ENCODE measurements around the gene IL37.
"Not testable (repeated sequence)": the region's sequence is repeated elsewhere in the genome, so short reads cannot be mapped to it uniquely, and the experiment has no call there.

IL37 gene

DNA sequence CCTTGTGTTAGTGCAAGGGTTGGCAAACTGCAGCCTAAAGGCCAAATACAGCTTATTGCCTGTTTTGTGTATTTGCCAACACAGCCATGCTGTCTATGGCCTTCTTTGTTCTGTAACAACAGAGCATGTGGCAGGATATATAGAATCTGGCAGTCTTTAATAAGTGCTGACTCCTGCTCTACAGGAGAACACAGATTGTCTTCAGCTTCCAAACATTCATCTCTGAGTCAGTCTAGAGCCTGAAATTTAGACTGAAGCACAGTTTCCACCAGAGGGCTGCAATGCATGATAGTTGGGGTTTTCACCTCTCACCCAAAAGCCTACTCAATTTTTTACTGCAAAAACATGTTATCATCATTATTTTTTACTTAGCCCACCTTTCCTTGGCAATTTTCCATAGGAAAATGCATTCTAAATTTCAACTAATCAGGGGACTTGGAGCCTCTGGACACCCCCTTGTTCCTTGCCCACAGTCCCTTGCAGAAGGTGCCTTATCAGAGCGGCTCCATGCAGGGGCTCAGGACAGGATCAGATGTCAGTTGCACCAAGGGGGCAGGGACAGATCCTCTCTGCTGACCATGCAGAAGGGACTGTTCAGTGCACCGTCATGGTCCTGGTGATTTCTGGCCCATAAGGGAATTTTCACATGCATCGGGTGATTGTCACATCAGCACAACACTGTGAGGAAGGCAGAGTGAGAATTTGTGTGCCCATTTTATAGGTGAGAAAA, 12.4 kb downstream of the IL37 start:
- Histone ChIP-seq H3K4me1 (ENCODE audit: control insufficient read depth, insufficient read depth, low read length) (no peaks in the 10 kb centered on the region), H3K27me3 (ENCODE audit: control insufficient read depth, insufficient read depth, low read length, poor library complexity, severe bottlenecking) (no peaks in the 10 kb centered on the region), H3K36me3 (ENCODE audit: control insufficient read depth, insufficient read depth, low read length) (no peaks in the 10 kb centered on the region), H3K27ac (ENCODE audit: insufficient read depth, low read depth, low read length, poor library complexity, severe bottlenecking) (no peak overlapping the region), H3K9me3 (ENCODE audit: control insufficient read depth, low read length) (no peaks in the 10 kb centered on the region), H3K4me3 (ENCODE audit: insufficient read depth, low read depth, low read length) (no peak overlapping the region)
- 79 to 86% methylated on average over 3 of the region's 3 CpGs for WGBS, 2 experiments

DNA sequence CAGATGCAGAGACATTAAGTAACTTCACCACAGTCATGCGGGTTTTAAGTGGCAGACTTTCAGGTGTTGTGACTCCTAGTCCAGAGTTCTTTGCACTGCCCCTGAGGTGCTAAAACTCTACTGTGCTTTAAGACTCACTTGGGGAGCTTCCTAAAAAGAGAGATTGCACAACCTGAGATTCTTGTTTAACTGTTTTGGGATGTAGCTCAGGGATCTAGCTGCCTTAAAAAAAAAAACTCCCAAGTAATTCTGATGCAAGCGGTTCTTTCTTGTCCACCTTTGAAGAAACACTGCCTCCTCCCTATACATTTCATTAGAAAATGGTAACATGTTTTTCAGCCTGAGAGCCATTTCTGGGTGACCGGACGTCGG, 13.0 kb downstream of the IL37 start:
- no peaks in the 10 kb centered on the region for H3K9me3 ChIP-seq (ENCODE audit: control insufficient read depth, low read length)
- H3K27ac ChIP-seq (ENCODE audit: insufficient read depth, low read depth, low read length, poor library complexity, severe bottlenecking): no peak overlapping the region
- H3K27me3 ChIP-seq (ENCODE audit: control insufficient read depth, insufficient read depth, low read length, poor library complexity, severe bottlenecking): no peaks in the 10 kb centered on the region
- no peaks in the 10 kb centered on the region for H3K36me3 ChIP-seq (ENCODE audit: control insufficient read depth, insufficient read depth, low read length)
- H3K4me1 ChIP-seq (ENCODE audit: control insufficient read depth, insufficient read depth, low read length): no peaks in the 10 kb centered on the region
- 91 to 96% methylated on average over 5 of the region's 5 CpGs for WGBS, 2 experiments
- no peak overlapping the region for H3K4me3 ChIP-seq (ENCODE audit: insufficient read depth, low read depth, low read length)

DNA sequence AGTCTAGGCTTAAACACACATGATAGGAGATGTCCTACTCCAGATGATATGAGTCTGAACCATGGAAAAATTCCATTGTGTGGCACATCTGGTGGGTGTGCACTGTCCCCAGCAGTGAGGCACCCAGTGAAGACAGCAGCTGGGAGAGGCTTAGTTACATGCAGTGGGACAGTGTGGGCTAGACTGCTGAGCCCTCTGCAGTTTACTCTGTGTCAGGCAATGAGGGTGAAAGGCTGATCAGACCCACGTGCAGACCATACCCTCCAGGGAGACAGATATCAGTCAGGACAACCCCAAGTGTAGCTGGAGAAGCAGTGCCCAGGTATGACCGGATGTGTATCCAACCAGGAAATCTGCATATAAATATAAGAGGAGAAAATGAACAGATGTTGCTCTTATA, 13.4 kb downstream of the IL37 start:
- Histone ChIP-seq H3K27ac (ENCODE audit: insufficient read depth, low read depth, low read length, poor library complexity, severe bottlenecking) (no peak overlapping the region), H3K4me3 (ENCODE audit: insufficient read depth, low read depth, low read length) (no peak overlapping the region), H3K27me3 (ENCODE audit: control insufficient read depth, insufficient read depth, low read length, poor library complexity, severe bottlenecking) (no peaks in the 10 kb centered on the region), H3K9me3 (ENCODE audit: control insufficient read depth, low read length) (no peaks in the 10 kb centered on the region), H3K36me3 (ENCODE audit: control insufficient read depth, insufficient read depth, low read length) (no peaks in the 10 kb centered on the region), H3K4me1 (ENCODE audit: control insufficient read depth, insufficient read depth, low read length) (no peaks in the 10 kb centered on the region)
- 72 to 83% methylated on average over 2 of the region's 2 CpGs for WGBS, 2 experiments

DNA sequence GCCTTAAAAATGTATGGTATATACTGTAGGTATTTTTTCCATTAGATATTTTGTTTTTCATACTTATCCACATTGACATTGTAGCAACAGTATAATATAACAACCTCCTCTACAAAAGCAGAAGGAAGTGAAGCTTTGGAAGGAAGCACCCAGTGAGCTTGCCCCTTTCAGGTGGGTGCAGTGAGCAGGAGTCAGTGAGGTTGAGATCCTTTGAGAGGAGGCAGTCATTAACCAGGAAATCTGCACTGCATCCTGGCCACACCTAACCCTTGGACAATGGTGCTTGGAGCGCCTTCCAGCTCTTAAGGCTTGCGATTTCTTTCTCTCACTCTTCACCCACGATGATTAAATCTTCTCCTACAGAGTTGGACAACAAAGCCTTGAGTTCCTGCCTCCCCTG, 13.9 kb downstream of the IL37 start:
- Histone ChIP-seq H3K36me3 (ENCODE audit: control insufficient read depth, insufficient read depth, low read length) (no peaks in the 10 kb centered on the region), H3K27me3 (ENCODE audit: control insufficient read depth, insufficient read depth, low read length, poor library complexity, severe bottlenecking) (no peaks in the 10 kb centered on the region), H3K27ac (ENCODE audit: insufficient read depth, low read depth, low read length, poor library complexity, severe bottlenecking) (no peak overlapping the region), H3K9me3 (ENCODE audit: control insufficient read depth, low read length) (no peaks in the 10 kb centered on the region), H3K4me1 (ENCODE audit: control insufficient read depth, insufficient read depth, low read length) (no peaks in the 10 kb centered on the region), H3K4me3 (ENCODE audit: insufficient read depth, low read depth, low read length) (no peak overlapping the region)
- 84 to 91% methylated on average over 3 of the region's 3 CpGs for WGBS, 2 experiments

DNA sequence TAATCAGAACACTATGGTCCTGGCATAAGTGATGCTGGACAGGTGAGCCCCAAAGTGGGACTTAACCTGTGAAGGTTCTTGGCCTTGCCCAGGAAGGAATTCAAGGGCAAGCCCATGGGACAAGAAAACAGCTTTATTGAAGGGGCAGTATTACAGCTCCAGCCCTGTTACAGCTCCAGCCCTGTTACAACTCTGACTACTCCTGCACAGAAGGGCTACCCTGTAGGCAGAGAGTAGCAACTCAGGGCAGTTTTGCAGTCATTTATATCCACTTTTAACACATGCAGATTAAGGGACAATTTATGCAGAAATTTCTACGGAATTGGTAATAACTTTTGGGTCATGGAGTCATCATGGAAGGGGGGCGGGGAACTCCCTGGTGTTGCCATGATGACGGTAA, 15.7 kb downstream of the IL37 start:
- H3K36me3 ChIP-seq (ENCODE audit: control insufficient read depth, insufficient read depth, low read length): no peaks in the 10 kb centered on the region
- WGBS, 2 experiments: 93 to 94% methylated on average over 3 of the region's 3 CpGs
- no peak overlapping the region for H3K4me3 ChIP-seq (ENCODE audit: insufficient read depth, low read depth, low read length)
- no peaks in the 10 kb centered on the region for H3K27me3 ChIP-seq (ENCODE audit: control insufficient read depth, insufficient read depth, low read length, poor library complexity, severe bottlenecking)
- no peaks in the 10 kb centered on the region for H3K4me1 ChIP-seq (ENCODE audit: control insufficient read depth, insufficient read depth, low read length)
- H3K9me3 ChIP-seq (ENCODE audit: control insufficient read depth, low read length): no peaks in the 10 kb centered on the region
- H3K27ac ChIP-seq (ENCODE audit: insufficient read depth, low read depth, low read length, poor library complexity, severe bottlenecking): no peak overlapping the region

DNA sequence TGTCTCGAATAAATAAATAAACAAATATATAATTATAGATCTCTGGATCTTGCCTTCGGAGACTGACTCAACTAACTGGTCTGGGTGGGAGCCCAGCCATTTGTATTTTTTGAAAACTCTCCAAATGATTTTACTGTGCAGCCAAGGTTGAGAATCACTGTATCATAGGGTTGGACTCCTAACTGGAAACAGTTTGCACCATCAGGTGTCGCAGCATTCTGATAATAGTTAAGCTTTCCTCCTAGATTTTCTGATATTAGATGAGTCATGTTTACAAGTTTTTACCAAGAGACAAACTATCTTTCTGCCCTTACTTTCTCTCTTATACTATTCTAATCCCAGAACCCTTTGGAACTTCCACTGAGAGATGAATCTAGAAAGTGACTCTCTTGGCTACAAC, 16.8 kb downstream of the IL37 start:
- Histone ChIP-seq H3K27ac (ENCODE audit: insufficient read depth, low read depth, low read length, poor library complexity, severe bottlenecking) (no peak overlapping the region), H3K36me3 (ENCODE audit: control insufficient read depth, insufficient read depth, low read length) (no peaks in the 10 kb centered on the region), H3K4me3 (ENCODE audit: insufficient read depth, low read depth, low read length) (no peak overlapping the region), H3K4me1 (ENCODE audit: control insufficient read depth, insufficient read depth, low read length) (no peaks in the 10 kb centered on the region), H3K9me3 (ENCODE audit: control insufficient read depth, low read length) (no peaks in the 10 kb centered on the region), H3K27me3 (ENCODE audit: control insufficient read depth, insufficient read depth, low read length, poor library complexity, severe bottlenecking) (no peaks in the 10 kb centered on the region)
- 95 to 100% methylated on average over 2 to 3 of the region's 3 CpGs for WGBS, 2 experiments

DNA sequence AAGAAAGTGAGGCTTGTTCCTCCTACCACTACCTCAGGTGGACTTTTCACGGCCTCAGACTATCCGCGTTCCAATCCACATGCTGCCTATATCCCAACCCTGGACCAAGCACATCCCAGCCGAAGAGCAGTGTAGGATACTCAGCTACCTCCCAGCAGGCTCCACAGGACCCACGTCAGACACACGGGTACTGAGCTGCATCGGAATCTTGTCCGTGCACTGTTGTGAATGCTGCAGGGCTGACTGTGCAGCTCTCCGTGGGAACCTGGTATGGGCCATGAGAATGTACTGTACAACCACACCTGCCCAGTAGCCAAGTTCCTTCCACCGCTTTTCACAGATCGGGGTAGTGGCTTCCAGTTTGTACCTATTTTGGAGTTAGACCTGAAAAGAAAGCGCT, 22.3 kb downstream of the IL37 start:
- Histone ChIP-seq H3K27ac (ENCODE audit: insufficient read depth, low read depth, low read length, poor library complexity, severe bottlenecking) (no peak overlapping the region), H3K4me1 (ENCODE audit: control insufficient read depth, insufficient read depth, low read length) (no peaks in the 10 kb centered on the region), H3K36me3 (ENCODE audit: control insufficient read depth, insufficient read depth, low read length) (no peaks in the 10 kb centered on the region), H3K9me3 (ENCODE audit: control insufficient read depth, low read length) (no peaks in the 10 kb centered on the region), H3K4me3 (ENCODE audit: insufficient read depth, low read depth, low read length) (no peak overlapping the region), H3K27me3 (ENCODE audit: control insufficient read depth, insufficient read depth, low read length, poor library complexity, severe bottlenecking) (no peaks in the 10 kb centered on the region)
- 94 to 95% methylated on average over 12 of the region's 12 CpGs for WGBS, 2 experiments

DNA sequence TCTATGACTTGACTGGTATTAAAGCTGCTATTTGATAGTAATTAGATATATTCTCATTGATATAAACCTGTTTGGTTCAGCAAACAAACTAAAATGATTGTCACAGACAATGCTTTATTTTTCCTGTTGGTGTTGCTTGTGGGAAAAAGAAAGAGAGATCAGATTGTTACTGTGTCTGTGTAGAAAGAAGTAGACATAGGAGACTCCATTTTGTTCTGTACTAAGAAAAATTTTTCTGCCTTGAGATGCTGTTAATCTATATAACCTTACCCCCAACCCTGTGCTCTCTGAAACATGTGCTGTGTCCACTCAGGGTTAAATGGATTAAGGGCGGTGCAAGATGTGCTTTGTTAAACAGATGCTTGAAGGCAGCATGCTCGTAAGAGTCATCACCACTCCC, 23.2 kb downstream of the IL37 start:
- H3K27ac ChIP-seq (ENCODE audit: insufficient read depth, low read depth, low read length, poor library complexity, severe bottlenecking); H3K4me1 ChIP-seq (ENCODE audit: control insufficient read depth, insufficient read depth, low read length); H3K36me3 ChIP-seq (ENCODE audit: control insufficient read depth, insufficient read depth, low read length); H3K27me3 ChIP-seq (ENCODE audit: control insufficient read depth, insufficient read depth, low read length, poor library complexity, severe bottlenecking); H3K9me3 ChIP-seq (ENCODE audit: control insufficient read depth, low read length); H3K4me3 ChIP-seq (ENCODE audit: insufficient read depth, low read depth, low read length): not testable (repeated sequence)
- 17% methylated on average over 1 of the region's 2 CpGs; no CpG with 5 or more reads in 1 of the 2 experiments for WGBS, 2 experiments

DNA sequence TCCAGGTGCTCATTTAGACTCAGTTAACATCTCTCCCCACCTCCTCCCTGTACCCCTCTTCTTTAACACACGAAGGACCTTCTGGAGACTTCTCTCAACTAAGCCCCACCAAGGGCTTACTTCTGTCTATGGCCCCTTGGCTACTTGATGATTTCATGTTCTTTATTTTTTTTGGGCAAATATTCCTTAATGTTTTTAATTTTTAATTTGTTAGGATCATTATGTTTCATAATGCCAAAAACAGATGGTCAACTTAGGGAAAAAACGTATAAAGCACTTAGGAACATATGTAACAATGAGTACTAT, 25.9 kb downstream of the IL37 start:
- no peaks in the 10 kb centered on the region for H3K36me3 ChIP-seq (ENCODE audit: control insufficient read depth, insufficient read depth, low read length)
- H3K9me3 ChIP-seq (ENCODE audit: control insufficient read depth, low read length): no peaks in the 10 kb centered on the region
- H3K4me1 ChIP-seq (ENCODE audit: control insufficient read depth, insufficient read depth, low read length): no peaks in the 10 kb centered on the region
- H3K27me3 ChIP-seq (ENCODE audit: control insufficient read depth, insufficient read depth, low read length, poor library complexity, severe bottlenecking): no peaks in the 10 kb centered on the region
- no peak overlapping the region for H3K27ac ChIP-seq (ENCODE audit: insufficient read depth, low read depth, low read length, poor library complexity, severe bottlenecking)
- H3K4me3 ChIP-seq (ENCODE audit: insufficient read depth, low read depth, low read length): no peak overlapping the region
- 86 to 93% methylated on average over 1 to 2 of the region's 2 CpGs for WGBS, 2 experiments

DNA sequence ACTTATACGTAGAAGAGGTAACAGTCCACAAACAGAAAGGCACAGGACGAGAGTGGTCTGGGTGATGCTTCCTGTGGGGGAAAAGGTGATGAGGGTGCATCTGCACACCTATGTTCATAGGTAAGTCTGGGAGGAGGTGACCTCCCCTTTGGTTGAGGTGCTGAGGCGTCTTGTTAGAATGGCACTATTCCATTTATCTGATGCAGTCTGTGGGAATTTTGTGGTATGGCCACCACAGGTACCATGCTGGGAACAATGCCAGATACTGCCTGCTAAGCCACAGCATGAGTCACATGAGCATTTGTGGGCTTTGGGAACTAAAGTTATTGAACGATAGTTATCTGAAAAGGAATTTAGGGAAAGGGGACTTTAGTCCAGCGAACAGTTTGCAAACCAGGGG, 27.9 kb downstream of the IL37 start:
- Histone ChIP-seq H3K9me3 (ENCODE audit: control insufficient read depth, low read length) (no peaks in the 10 kb centered on the region), H3K27me3 (ENCODE audit: control insufficient read depth, insufficient read depth, low read length, poor library complexity, severe bottlenecking) (no peaks in the 10 kb centered on the region), H3K36me3 (ENCODE audit: control insufficient read depth, insufficient read depth, low read length) (no peaks in the 10 kb centered on the region), H3K4me1 (ENCODE audit: control insufficient read depth, insufficient read depth, low read length) (no peaks in the 10 kb centered on the region), H3K27ac (ENCODE audit: insufficient read depth, low read depth, low read length, poor library complexity, severe bottlenecking) (no peak overlapping the region), H3K4me3 (ENCODE audit: insufficient read depth, low read depth, low read length) (no peak overlapping the region)
- whole genome bisulfite sequencing, 2 experiments: 91 to 92% methylated on average over 5 of the region's 5 CpGs

DNA sequence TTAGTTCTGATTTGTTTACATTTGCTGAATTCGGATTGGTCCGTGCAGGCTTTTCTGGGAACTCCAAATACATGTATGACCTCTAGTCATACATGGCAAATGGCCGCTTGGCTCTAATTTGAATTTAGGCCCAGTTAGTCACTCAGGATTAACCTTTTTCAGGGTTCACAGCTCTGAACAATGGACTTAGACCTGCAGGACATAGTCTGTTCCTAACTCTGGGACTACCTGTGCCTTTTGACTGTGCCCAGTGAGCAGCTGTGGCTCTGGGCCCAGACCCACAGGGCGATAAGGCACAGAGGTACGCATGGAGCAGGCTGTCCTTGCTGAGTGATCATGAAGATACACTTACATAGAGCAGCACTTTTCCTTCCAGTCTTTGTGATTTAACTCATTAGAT, 28.5 kb downstream of the IL37 start:
- H3K36me3 ChIP-seq (ENCODE audit: control insufficient read depth, insufficient read depth, low read length): no peaks in the 10 kb centered on the region
- H3K4me3 ChIP-seq (ENCODE audit: insufficient read depth, low read depth, low read length): no peak overlapping the region
- H3K27me3 ChIP-seq (ENCODE audit: control insufficient read depth, insufficient read depth, low read length, poor library complexity, severe bottlenecking): no peaks in the 10 kb centered on the region
- no peaks in the 10 kb centered on the region for H3K4me1 ChIP-seq (ENCODE audit: control insufficient read depth, insufficient read depth, low read length)
- no peaks in the 10 kb centered on the region for H3K9me3 ChIP-seq (ENCODE audit: control insufficient read depth, low read length)
- WGBS, 2 experiments: 89 to 93% methylated on average over 5 of the region's 5 CpGs
- no peak overlapping the region for H3K27ac ChIP-seq (ENCODE audit: insufficient read depth, low read depth, low read length, poor library complexity, severe bottlenecking)

Measured in ectodermal cell (in vitro differentiated cells).